Ishikawa (cell line): Measurements from ENCODE around the gene HOXA10.

Source experiments
- EGR1 ChIP-seq: IDR thresholded peaks from 2 replicates; pipeline ENCODE4 v1.6.1; 2012
- EP300 ChIP-seq: IDR thresholded peaks from 2 replicates; pipeline ENCODE4 v1.6.1; 2012; ENCODE audit warnings: borderline replicate concordance
- FOXM1 ChIP-seq: IDR thresholded peaks from 2 replicates; pipeline ENCODE4 v1.6.1; 2012; ENCODE audit warnings: low read depth, borderline replicate concordance
- RAD21 ChIP-seq: IDR thresholded peaks from 2 replicates; pipeline ENCODE4 v1.6.1; 2012; ENCODE audit warnings: low read depth
- TAF1 ChIP-seq: IDR thresholded peaks from 2 replicates; pipeline ENCODE4 v1.6.1; 2012; ENCODE audit warnings: low read depth, mild to moderate bottlenecking
- TCF12 ChIP-seq: IDR thresholded peaks from 2 replicates; pipeline ENCODE4 v1.6.1; 2012; ENCODE audit warnings: low read depth
- ZBTB7A ChIP-seq: IDR thresholded peaks from 2 replicates; pipeline ENCODE4 v1.6.1; 2012; ENCODE audit warnings: low read depth
- TF ChIP-seq, protein P1 (sequence below): IDR thresholded peaks from 2 replicates; pipeline ENCODE4 v1.6.1; 2012; ENCODE audit warnings: low read depth, mild to moderate bottlenecking
- TF ChIP-seq, protein P2 (sequence below): IDR thresholded peaks from 2 replicates; pipeline ENCODE4 v1.6.1; 2012

GRCh38 chr7:27146491-27147198 is 27.5 kb downstream of the HOXA10 start:
- TF ChIP-seq, protein P1, sequence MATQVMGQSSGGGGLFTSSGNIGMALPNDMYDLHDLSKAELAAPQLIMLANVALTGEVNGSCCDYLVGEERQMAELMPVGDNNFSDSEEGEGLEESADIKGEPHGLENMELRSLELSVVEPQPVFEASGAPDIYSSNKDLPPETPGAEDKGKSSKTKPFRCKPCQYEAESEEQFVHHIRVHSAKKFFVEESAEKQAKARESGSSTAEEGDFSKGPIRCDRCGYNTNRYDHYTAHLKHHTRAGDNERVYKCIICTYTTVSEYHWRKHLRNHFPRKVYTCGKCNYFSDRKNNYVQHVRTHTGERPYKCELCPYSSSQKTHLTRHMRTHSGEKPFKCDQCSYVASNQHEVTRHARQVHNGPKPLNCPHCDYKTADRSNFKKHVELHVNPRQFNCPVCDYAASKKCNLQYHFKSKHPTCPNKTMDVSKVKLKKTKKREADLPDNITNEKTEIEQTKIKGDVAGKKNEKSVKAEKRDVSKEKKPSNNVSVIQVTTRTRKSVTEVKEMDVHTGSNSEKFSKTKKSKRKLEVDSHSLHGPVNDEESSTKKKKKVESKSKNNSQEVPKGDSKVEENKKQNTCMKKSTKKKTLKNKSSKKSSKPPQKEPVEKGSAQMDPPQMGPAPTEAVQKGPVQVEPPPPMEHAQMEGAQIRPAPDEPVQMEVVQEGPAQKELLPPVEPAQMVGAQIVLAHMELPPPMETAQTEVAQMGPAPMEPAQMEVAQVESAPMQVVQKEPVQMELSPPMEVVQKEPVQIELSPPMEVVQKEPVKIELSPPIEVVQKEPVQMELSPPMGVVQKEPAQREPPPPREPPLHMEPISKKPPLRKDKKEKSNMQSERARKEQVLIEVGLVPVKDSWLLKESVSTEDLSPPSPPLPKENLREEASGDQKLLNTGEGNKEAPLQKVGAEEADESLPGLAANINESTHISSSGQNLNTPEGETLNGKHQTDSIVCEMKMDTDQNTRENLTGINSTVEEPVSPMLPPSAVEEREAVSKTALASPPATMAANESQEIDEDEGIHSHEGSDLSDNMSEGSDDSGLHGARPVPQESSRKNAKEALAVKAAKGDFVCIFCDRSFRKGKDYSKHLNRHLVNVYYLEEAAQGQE = no peak
- TF ChIP-seq TAF1 (no peak), EP300 (no peak), FOXM1 (no peak), TCF12 (no peak), ZBTB7A (no peak), EGR1 (no peak), RAD21 (no peak)
- TF ChIP-seq, protein P2, sequence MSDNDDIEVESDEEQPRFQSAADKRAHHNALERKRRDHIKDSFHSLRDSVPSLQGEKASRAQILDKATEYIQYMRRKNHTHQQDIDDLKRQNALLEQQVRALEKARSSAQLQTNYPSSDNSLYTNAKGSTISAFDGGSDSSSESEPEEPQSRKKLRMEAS = no peak
